Measurements from ENCODE around the gene UST. TPM values are rescaled to one million over a fixed set of nuclear protein-coding genes. Genes with fewer than 3 reads are reported as not detected.
A peak's percentile ranks its signal among the peaks of the same experiment; 100 is the strongest.

UST gene
- total RNA-seq, 2 donors from 2014 or later, result 1.6 to 3.7 TPM

DNA sequence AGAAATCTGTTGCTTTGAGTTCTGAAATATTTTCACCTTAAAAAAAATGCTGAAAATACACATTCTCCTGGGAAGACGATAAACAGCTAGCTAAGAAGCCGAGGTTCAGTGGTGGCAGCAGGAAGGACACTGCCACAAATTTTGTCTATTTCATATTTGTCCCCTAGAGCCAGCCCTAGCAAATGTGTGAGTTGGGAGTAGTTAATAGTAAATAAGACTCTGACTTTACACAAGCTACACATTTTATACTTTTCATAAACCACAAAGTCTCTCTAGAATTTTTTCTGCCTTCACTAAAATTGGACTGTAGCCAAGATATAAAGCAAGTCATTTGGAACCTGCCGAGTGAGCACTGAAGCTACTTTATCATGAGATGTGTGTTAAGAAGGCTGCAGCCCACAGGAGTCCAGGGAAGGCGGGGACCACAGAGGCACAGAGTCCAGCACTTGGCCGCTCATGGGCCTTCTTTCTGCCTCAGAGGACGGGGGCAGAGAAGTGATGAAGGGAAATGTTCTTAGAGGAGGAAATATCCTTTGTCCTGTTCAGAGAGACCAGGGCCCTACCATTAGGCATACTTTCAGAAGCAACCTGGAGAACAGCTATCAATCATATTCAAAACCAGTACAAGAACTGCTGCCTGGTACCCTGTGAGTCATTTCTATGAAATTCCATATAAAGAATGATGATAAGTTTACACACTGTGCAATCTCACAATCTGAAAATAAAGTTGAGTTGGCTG lies 329.0 kb downstream of the UST start:
- H3K36me3 Mint-ChIP-seq (ENCODE audit: insufficient read depth in 2 of 2), result peaks cover 3 to 5% of the 10 kb centered on the region in 2 donors
- peaks cover 0 to 4% of the 10 kb centered on the region in 2 donors for H3K9me3 Mint-ChIP-seq
- DNase-seq (peak in 1 of 2 donors; percentile 17), ATAC-seq (replicated peaks in 1 of 2) (peak; percentile 62 to 81)
- H3K27ac Mint-ChIP-seq, result peak overlapping the region; percentile 82
- no peaks in the 10 kb centered on the region for H3K27me3 Mint-ChIP-seq (ENCODE audit: low read depth)
- H3K4me1 Mint-ChIP-seq (ENCODE audit: low read depth), result peaks cover 48% of the 10 kb centered on the region
- peak overlapping the region; percentile 59 to 73 for H3K4me3 Mint-ChIP-seq

GRCh38 chr6:149076355-149076734 lies 329.5 kb downstream of the UST start:
- Mint-ChIP-seq H3K9me3 (peaks cover 0 to 4% of the 10 kb centered on the region in 2 donors), H3K4me3 (peak overlapping the region; percentile 59 to 73), H3K4me1 (ENCODE audit: low read depth) (peaks cover 54% of the 10 kb centered on the region), H3K27me3 (ENCODE audit: low read depth) (no peaks in the 10 kb centered on the region), H3K27ac (peak overlapping the region; percentile 82), H3K36me3 (ENCODE audit: insufficient read depth in 2 of 2) (peaks cover 3 to 5% of the 10 kb centered on the region in 2 donors)
- DNase-seq, result no peak
- no peak for ATAC-seq (replicated peaks in 1 of 2)

DNA sequence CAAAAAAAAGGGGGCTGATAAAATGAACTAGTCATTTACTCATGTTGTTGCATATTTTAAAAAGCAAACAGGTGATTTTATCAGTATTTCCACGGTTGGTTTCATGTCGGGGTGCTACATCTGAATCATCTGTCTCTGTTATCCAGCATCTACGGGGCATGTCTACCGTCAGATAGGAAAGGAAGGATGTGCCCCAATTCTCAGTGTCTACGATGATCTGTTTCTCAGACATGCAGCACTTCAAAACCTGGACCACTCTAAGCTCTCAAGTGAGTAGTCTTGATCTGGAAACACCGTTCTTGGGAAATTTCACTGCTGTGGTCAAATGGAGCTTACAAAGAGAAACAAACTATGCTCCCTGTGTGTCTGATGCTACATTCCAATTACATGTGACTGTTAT lies 330.4 kb downstream of the UST start:
- peak; percentile 75 to 85 for ATAC-seq (replicated peaks in 1 of 2)
- Mint-ChIP-seq H3K4me3 (peak overlapping the region; percentile 57 to 83), H3K4me1 (ENCODE audit: low read depth) (peaks cover 63% of the 10 kb centered on the region), H3K9me3 (peaks cover 0 to 3% of the 10 kb centered on the region in 2 donors), H3K27ac (peak overlapping the region; percentile 88), H3K27me3 (ENCODE audit: low read depth) (no peaks in the 10 kb centered on the region), H3K36me3 (ENCODE audit: insufficient read depth in 2 of 2) (peaks cover 3% of the 10 kb centered on the region in 2 donors)
- DNase-seq, result peak in 1 of 2 donors; percentile 43

GRCh38 chr6:149078211-149078782 lies 331.5 kb downstream of the UST start:
- Mint-ChIP-seq H3K27me3 (ENCODE audit: low read depth) (no peaks in the 10 kb centered on the region), H3K36me3 (ENCODE audit: insufficient read depth in 2 of 2) (peaks cover 3% of the 10 kb centered on the region in 2 donors), H3K4me1 (ENCODE audit: low read depth) (peaks cover 74% of the 10 kb centered on the region), H3K4me3 (no peak overlapping the region), H3K9me3 (peaks cover 0 to 3% of the 10 kb centered on the region in 2 donors), H3K27ac (no peak overlapping the region)
- no peak for DNase-seq
- ATAC-seq (replicated peaks in 1 of 2), result no peak

GRCh38 chr6:149079456-149079855 lies 332.6 kb downstream of the UST start:
- H3K9me3 Mint-ChIP-seq, result peaks cover 0 to 3% of the 10 kb centered on the region in 2 donors
- H3K36me3 Mint-ChIP-seq (ENCODE audit: insufficient read depth in 2 of 2), result peaks cover 3% of the 10 kb centered on the region in 2 donors
- no peaks in the 10 kb centered on the region for H3K27me3 Mint-ChIP-seq (ENCODE audit: low read depth)
- H3K4me1 Mint-ChIP-seq (ENCODE audit: low read depth), result peaks cover 85% of the 10 kb centered on the region
- DNase-seq (no peak), ATAC-seq (replicated peaks in 1 of 2) (no peak)
- no peak overlapping the region for H3K4me3 Mint-ChIP-seq
- peak overlapping the region; percentile 46 for H3K27ac Mint-ChIP-seq

DNA sequence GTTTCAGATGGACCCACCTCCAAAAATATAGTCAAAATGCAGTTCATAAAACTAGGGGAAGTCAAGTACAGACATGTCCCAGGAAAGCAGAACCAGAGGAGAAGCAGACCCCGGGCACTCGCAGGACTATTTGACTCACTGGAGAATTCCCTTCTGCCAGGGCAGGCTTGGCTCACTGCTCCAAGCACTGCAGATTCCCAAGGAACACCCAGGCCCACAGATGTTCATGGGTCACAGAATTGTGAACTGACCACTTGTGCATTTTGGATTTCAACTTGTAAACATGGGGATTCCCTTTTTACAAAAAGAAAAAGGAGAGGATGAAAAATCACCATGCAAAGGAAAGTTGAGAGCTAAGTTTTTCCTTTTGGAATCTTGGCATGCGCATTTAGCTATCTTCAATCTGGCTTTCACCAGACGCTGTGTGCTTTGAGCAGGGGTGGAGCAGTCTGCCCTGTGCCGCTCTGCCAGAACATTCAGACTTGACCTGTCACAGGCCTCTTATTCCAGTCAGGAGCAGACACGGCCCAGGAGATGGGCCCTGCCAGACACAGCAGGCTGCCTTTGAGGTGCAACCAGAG lies 333.2 kb downstream of the UST start:
- H3K27me3 Mint-ChIP-seq (ENCODE audit: low read depth), result no peaks in the 10 kb centered on the region
- no peak for ATAC-seq (replicated peaks in 1 of 2)
- H3K9me3 Mint-ChIP-seq, result peaks cover 0 to 3% of the 10 kb centered on the region in 2 donors
- peaks cover 90% of the 10 kb centered on the region for H3K4me1 Mint-ChIP-seq (ENCODE audit: low read depth)
- H3K4me3 Mint-ChIP-seq, result no peak overlapping the region
- peak overlapping the region; percentile 46 for H3K27ac Mint-ChIP-seq
- no peak for DNase-seq
- H3K36me3 Mint-ChIP-seq (ENCODE audit: insufficient read depth in 2 of 2), result peaks cover 3% of the 10 kb centered on the region in 2 donors

DNA sequence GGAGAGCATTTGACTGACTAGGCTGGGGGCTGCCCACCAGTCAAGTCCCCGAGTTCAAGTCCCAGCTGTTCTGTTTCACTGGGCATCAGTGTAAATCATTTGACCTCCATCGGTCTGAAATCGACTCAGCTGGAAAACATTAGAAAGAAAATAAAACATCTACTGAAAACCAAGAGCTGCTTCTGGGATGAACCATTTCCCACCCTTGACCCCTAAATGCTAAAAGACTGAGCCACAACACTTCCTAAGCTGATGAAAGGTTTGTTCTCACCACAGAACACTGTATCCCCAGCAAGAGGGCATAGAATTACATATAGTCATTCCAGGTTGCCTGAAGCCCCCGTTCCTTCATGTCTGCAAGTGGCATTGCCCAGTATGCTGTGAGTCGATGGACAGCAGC lies 333.7 kb downstream of the UST start:
- Mint-ChIP-seq H3K36me3 (ENCODE audit: insufficient read depth in 2 of 2) (peaks cover 3% of the 10 kb centered on the region in 2 donors), H3K4me3 (no peak overlapping the region), H3K9me3 (peaks cover 0 to 3% of the 10 kb centered on the region in 2 donors), H3K27ac (no peak overlapping the region), H3K27me3 (ENCODE audit: low read depth) (no peaks in the 10 kb centered on the region), H3K4me1 (ENCODE audit: low read depth) (peaks cover 90% of the 10 kb centered on the region)
- ATAC-seq (replicated peaks in 1 of 2), result no peak
- DNase-seq, result no peak

DNA sequence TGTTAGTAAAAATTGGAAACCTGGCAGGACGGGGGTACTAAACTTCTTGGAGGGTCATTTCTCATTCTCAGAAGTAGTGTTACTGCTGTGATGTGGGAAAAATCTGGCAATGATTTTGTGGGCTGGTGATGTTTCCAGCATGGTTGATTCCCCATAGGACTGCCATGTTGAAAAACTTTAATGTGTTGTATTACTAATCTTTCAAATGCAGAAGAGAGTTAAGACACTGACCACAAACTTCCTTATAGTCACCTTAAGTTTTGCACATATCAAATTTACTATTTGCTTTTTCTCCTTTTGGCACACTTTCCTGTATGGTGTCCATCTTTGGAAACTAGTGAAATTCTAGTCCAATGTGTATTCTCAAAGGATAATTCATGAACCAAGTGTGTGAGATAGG lies 334.5 kb downstream of the UST start:
- no peaks in the 10 kb centered on the region for H3K27me3 Mint-ChIP-seq (ENCODE audit: low read depth)
- no peak for DNase-seq
- peaks cover 3% of the 10 kb centered on the region in 2 donors for H3K36me3 Mint-ChIP-seq (ENCODE audit: insufficient read depth in 2 of 2)
- no peak overlapping the region for H3K4me3 Mint-ChIP-seq
- peaks cover 0 to 3% of the 10 kb centered on the region in 2 donors for H3K9me3 Mint-ChIP-seq
- H3K4me1 Mint-ChIP-seq (ENCODE audit: low read depth), result peaks cover 90% of the 10 kb centered on the region
- no peak for ATAC-seq (replicated peaks in 1 of 2)
- no peak overlapping the region for H3K27ac Mint-ChIP-seq

GRCh38 chr6:149082320-149082719 lies 335.5 kb downstream of the UST start:
- Mint-ChIP-seq H3K27me3 (ENCODE audit: low read depth) (no peaks in the 10 kb centered on the region), H3K36me3 (ENCODE audit: insufficient read depth in 2 of 2) (peaks cover 1 to 3% of the 10 kb centered on the region in 2 donors), H3K9me3 (peaks cover 0 to 3% of the 10 kb centered on the region in 2 donors), H3K4me1 (ENCODE audit: low read depth) (peaks cover 89% of the 10 kb centered on the region), H3K27ac (peak overlapping the region; percentile 77), H3K4me3 (peak overlapping the region; percentile 48 to 78)
- peak; percentile 69 to 72 for ATAC-seq (replicated peaks in 1 of 2)
- peak; percentile 86 for DNase-seq

DNA sequence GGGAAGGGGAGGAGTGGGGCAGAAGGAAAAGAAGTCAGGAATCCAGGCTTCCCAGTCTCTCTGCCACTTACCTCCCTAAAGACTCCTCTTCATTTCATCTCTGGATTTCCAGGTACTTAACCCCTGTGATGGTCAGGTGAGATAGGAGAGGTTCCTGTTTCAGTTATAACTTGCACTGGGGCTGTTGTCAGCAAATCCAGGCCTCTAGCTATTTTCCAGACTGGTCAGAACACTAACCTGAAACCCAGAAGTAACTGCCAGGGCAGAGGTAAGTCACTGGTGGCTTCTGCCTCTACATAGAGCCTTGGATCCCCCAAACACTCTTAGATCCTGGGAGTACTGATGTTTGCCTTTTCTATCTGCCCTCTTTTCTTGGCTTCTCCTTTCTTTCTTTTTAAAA lies 337.2 kb downstream of the UST start:
- DNase-seq, result no peak
- Mint-ChIP-seq H3K27ac (peak overlapping the region; percentile 90), H3K36me3 (ENCODE audit: insufficient read depth in 2 of 2) (peaks cover under 1 to 1% of the 10 kb centered on the region in 2 donors), H3K9me3 (peaks cover 0 to under 1% of the 10 kb centered on the region in 2 donors), H3K4me3 (peak overlapping the region; percentile 57 to 78), H3K4me1 (ENCODE audit: low read depth) (peaks cover 88% of the 10 kb centered on the region), H3K27me3 (ENCODE audit: low read depth) (no peaks in the 10 kb centered on the region)
- ATAC-seq (replicated peaks in 1 of 2), result no peak

DNA sequence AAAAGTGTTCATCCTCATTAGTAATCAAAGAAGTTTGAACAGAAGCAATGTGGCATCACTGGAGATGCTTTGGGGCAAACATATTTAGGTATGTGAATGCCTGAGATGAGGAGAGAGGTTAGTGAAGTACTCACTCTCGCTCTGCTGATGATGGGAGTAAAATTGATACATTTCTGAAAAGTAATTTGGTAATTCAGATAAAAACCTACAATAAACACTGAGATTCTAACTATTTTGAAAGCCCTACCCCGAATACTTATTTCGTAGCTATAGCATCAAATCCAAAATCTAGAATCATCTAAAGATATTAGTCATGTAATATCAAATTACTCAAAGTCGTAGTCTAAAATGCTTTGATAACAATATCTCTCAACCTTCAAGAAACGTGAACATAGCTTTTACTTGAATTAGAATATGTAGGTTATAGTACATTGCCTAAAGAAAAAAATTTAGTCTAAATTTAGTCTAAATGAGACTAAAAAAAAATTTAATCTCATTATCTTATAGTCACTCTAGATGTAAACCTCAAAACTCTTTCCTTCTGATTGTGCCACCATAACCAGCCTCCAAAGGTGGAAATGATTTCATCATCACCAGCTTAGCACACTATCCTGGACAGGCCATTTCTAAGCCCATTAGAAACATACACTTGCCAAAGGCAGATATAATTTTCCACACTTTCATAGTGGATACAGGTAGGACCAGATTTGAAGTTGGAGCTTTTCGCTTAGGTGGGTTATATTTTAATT lies 338.2 kb downstream of the UST start:
- H3K4me3 Mint-ChIP-seq, result peak overlapping the region; percentile 57 to 78
- ATAC-seq (replicated peaks in 1 of 2) (peak; percentile 75 to 79), DNase-seq (no peak)
- H3K4me1 Mint-ChIP-seq (ENCODE audit: low read depth), result peaks cover 78% of the 10 kb centered on the region
- H3K36me3 Mint-ChIP-seq (ENCODE audit: insufficient read depth in 2 of 2), result peaks cover 0 to 1% of the 10 kb centered on the region in 2 donors
- no peaks in the 10 kb centered on the region for H3K9me3 Mint-ChIP-seq
- H3K27me3 Mint-ChIP-seq (ENCODE audit: low read depth), result no peaks in the 10 kb centered on the region
- peak overlapping the region; percentile 90 for H3K27ac Mint-ChIP-seq

GRCh38 chr6:149085557-149085938 lies 338.7 kb downstream of the UST start:
- Mint-ChIP-seq H3K27me3 (ENCODE audit: low read depth) (no peaks in the 10 kb centered on the region), H3K4me1 (ENCODE audit: low read depth) (peaks cover 75% of the 10 kb centered on the region), H3K36me3 (ENCODE audit: insufficient read depth in 2 of 2) (peaks cover 0 to 1% of the 10 kb centered on the region in 2 donors), H3K27ac (peak overlapping the region; percentile 90), H3K9me3 (no peaks in the 10 kb centered on the region), H3K4me3 (peak overlapping the region; percentile 43 to 77)
- ATAC-seq (replicated peaks in 1 of 2), result no peak
- no peak for DNase-seq

- H3K36me3 Mint-ChIP-seq (ENCODE audit: insufficient read depth in 2 of 2), result peaks cover 0 to 1% of the 10 kb centered on the region in 2 donors
- no peaks in the 10 kb centered on the region for H3K27me3 Mint-ChIP-seq (ENCODE audit: low read depth)
- DNase-seq, result no peak
- H3K4me3 Mint-ChIP-seq, result peak overlapping the region in 1 of 2 donors; percentile 36
- ATAC-seq (replicated peaks in 1 of 2), result no peak
- H3K4me1 Mint-ChIP-seq (ENCODE audit: low read depth), result peaks cover 71% of the 10 kb centered on the region
- H3K27ac Mint-ChIP-seq, result peak overlapping the region; percentile 66
- no peaks in the 10 kb centered on the region for H3K9me3 Mint-ChIP-seq
Observed at GRCh38 chr6:149086363-149086762, 339.5 kb downstream of the UST start.
